Stomach (tissue), 9 donors: ENCODE data around the gene PNLIPRP1. TPM values are rescaled to one million over a fixed set of nuclear protein-coding genes. Genes with fewer than 3 reads are reported as not detected.

Source experiments
- DNase-seq, 2 donors: peaks; one replicate each; pipeline versions ENCODE4 v3.0.0 to v3.0.0-alpha.2; 2013 to 2019
- H3K27ac ChIP-seq, 5 donors: fragments of 200-600 bp in 4 of 5; sonication (generic) in 4 of 5; one replicate each; pipeline ENCODE4 v1.5.1; 2013 to 2019; ENCODE audit warnings: mild to moderate bottlenecking in 1 of 5, moderate library complexity in 1 of 5
- H3K27me3 ChIP-seq, 3 donors: fragments of 200-600 bp; sonication (generic); one replicate each; pipeline ENCODE4 v1.5.1; 2017 to 2019; ENCODE audit warnings: mixed run types in 1 of 3
- H3K36me3 ChIP-seq, 4 donors: fragments of 200-600 bp; sonication (generic); 1 replicate in 3 of 4; 2 replicates in 1 of 4; pipeline ENCODE4 v1.5.1; 2016 to 2019
- H3K4me1 ChIP-seq, 4 donors: fragments of 200-600 bp; sonication (generic); one replicate each; pipeline ENCODE4 v1.5.1; 2016 to 2019
- H3K4me3 ChIP-seq, 4 donors: fragments of 200-600 bp; sonication (generic) in 3 of 4; one replicate each; pipeline ENCODE4 v1.5.1; 2016 to 2019; ENCODE audit warnings: mild to moderate bottlenecking in 1 of 4
- H3K9me3 ChIP-seq, 4 donors: fragments of 200-600 bp; sonication (generic); one replicate each; pipeline ENCODE4 v1.5.1; 2016 to 2019
- CTCF ChIP-seq, 7 experiments: fragments of 450-650 bp in 4 of 7; fragments of 200-600 bp in 3 of 7; sonication (generic) in 3 of 7; IDR thresholded peaks; one replicate each; pipeline ENCODE4 v1.5.1; 2016 to 2019; ENCODE audit warnings: antibody characterized with exemption in 7 of 7, control low read depth in 2 of 7, mild to moderate bottlenecking in 1 of 7
- EP300 ChIP-seq: sonication (generic); formaldehyde crosslinking; IDR thresholded peaks from one replicate; pipeline ENCODE4 v1.6.1; 2017; ENCODE audit warnings: antibody characterized with exemption
- POLR2A ChIP-seq, 4 donors: fragments of 450-650 bp; IDR thresholded peaks; one replicate each; pipeline ENCODE4 v1.6.1; 2016; ENCODE audit warnings: antibody characterized with exemption in 4 of 4, control low read depth in 2 of 4, mild to moderate bottlenecking in 1 of 4, moderate library complexity in 1 of 4
- POLR2AphosphoS5 ChIP-seq, 3 donors: sonication (generic); formaldehyde crosslinking; IDR thresholded peaks; one replicate each; pipeline ENCODE4 v1.6.1; 2016; ENCODE audit warnings: antibody characterized with exemption in 3 of 3
- WGBS, 5 donors: extraction: QIAGEN DNeasy Blood & Tissue Kit in 3 of 5; methylation state at CpG; one replicate each; pipeline versions ENCODE4 v1.1.5 to v1.1.7; 2013 to 2018; 5-methylcytosine and 5-hydroxymethylcytosine counted together
- intact Hi-C: fragments of 100-400 bp; cut with DNase I; formaldehyde crosslinking; loops from one replicate; pipeline ENCODE4 v1.15.1; 2023; ENCODE audit warnings: low total_unique reads
- polyA plus RNA-seq, 3 donors: library from polyadenylated mRNA; stranded (reverse); fragments of 200-250 nt; gene quantifications; one replicate each; pipeline ENCODE4 v1.2.3, GENCODE V29; 2013
- total RNA-seq, 5 donors: library from RNA; depleted of rRNA; stranded (reverse); fragments of >200 nt; gene quantifications; one replicate each; pipeline versions ENCODE4 v1.1.0 to v1.2.3, GENCODE V29; 2014 to 2016
- donor health status: healthy with polysubstance abuse.
- donor health status: Bipolar disorder and iron deficiency.
- donor health status: healthy.

PNLIPRP1 gene
- total and polyA plus RNA-seq, 8 donors: 0.18 to 9.2 (median 0.81) TPM; not detected in 5

GRCh38 chr10:116593139-116593740 is 2.5 kb downstream of the PNLIPRP1 start:
- Histone ChIP-seq H3K36me3 (no peaks in the 10 kb centered on the region), H3K9me3 (no peaks in the 10 kb centered on the region), H3K27me3 (peaks cover 0 to 37% (median 0%) of the 10 kb centered on the region in 3 donors), H3K27ac (no peak overlapping the region), H3K4me3 (no peak overlapping the region), H3K4me1 (peaks cover 0 to 20% (median 7%) of the 10 kb centered on the region in 4 donors)
- no peak for DNase-seq
- intact Hi-C loops: no loop called here
- WGBS, 5 donors: 75 to 91% (median 89%) methylated on average over 5 of the region's 5 CpGs
- TF ChIP-seq CTCF (IDR thresholded peaks at IDR 0.05) (no peak), POLR2A (IDR thresholded peaks at IDR 0.05) (no peak), EP300 (no peak), POLR2AphosphoS5 (IDR thresholded peaks at IDR 0.05) (no peak)

GRCh38 chr10:116594525-116595035 is 3.8 kb downstream of the PNLIPRP1 start:
- no peak overlapping the region for H3K27ac ChIP-seq
- no peak overlapping the region for H3K4me3 ChIP-seq
- 82 to 89% (median 87%) methylated on average over 7 of the region's 7 CpGs for WGBS, 5 donors
- DNase-seq: no peak
- intact Hi-C loops: no loop called here
- peaks cover 0 to 17% (median 7%) of the 10 kb centered on the region in 4 donors for H3K4me1 ChIP-seq
- no peaks in the 10 kb centered on the region for H3K36me3 ChIP-seq
- peaks cover 0 to 37% (median 0%) of the 10 kb centered on the region in 3 donors for H3K27me3 ChIP-seq
- TF ChIP-seq EP300: no peak
- TF ChIP-seq POLR2A (IDR thresholded peaks at IDR 0.05): no peak
- TF ChIP-seq CTCF (IDR thresholded peaks at IDR 0.05): no peak
- no peak for TF ChIP-seq POLR2AphosphoS5 (IDR thresholded peaks at IDR 0.05)
- H3K9me3 ChIP-seq: no peaks in the 10 kb centered on the region

- Histone ChIP-seq H3K27me3 (peaks cover 0 to 33% (median 3%) of the 10 kb centered on the region in 3 donors), H3K9me3 (no peaks in the 10 kb centered on the region), H3K4me1 (peaks cover 0 to 2% (median 1%) of the 10 kb centered on the region in 4 donors), H3K27ac (no peak overlapping the region), H3K36me3 (no peaks in the 10 kb centered on the region), H3K4me3 (no peak overlapping the region)
- no peak for TF ChIP-seq CTCF (IDR thresholded peaks at IDR 0.05)
- intact Hi-C loops: no loop called here
- no peak for DNase-seq
- WGBS, 5 donors: 75 to 91% (median 81%) methylated on average over 2 of the region's 2 CpGs
These were observed 5.3 kb downstream of the PNLIPRP1 start for GRCh38 chr10:116596062-116596461.

- DNase-seq: no peak
- H3K27ac ChIP-seq: no peak overlapping the region
- no peaks in the 10 kb centered on the region for H3K9me3 ChIP-seq
- TF ChIP-seq CTCF (IDR thresholded peaks at IDR 0.05) (no peak), POLR2AphosphoS5 (IDR thresholded peaks at IDR 0.05) (no peak), EP300 (no peak), POLR2A (IDR thresholded peaks at IDR 0.05) (no peak)
- no peaks in the 10 kb centered on the region for H3K4me1 ChIP-seq
- H3K4me3 ChIP-seq: no peak overlapping the region
- 65 to 89% (median 85%) methylated on average over 4 to 5 of the region's 5 CpGs for WGBS, 5 donors
- H3K27me3 ChIP-seq: peaks cover 0 to 32% (median 3%) of the 10 kb centered on the region in 3 donors
- intact Hi-C loops: no loop called here
- H3K36me3 ChIP-seq: no peaks in the 10 kb centered on the region
These were observed 6.8 kb downstream of the PNLIPRP1 start for GRCh38 chr10:116597543-116597942.
